GM19455 (cell line): ENCODE data around the gene NADSYN1.

Experiments used
- ATAC-seq: cut with Tn5 transposase; IDR thresholded peaks from one replicate; pipeline ENCODE4 v1.9.1; 2021; ENCODE audit not compliant: unreplicated experiment

Gene NADSYN1

DNA sequence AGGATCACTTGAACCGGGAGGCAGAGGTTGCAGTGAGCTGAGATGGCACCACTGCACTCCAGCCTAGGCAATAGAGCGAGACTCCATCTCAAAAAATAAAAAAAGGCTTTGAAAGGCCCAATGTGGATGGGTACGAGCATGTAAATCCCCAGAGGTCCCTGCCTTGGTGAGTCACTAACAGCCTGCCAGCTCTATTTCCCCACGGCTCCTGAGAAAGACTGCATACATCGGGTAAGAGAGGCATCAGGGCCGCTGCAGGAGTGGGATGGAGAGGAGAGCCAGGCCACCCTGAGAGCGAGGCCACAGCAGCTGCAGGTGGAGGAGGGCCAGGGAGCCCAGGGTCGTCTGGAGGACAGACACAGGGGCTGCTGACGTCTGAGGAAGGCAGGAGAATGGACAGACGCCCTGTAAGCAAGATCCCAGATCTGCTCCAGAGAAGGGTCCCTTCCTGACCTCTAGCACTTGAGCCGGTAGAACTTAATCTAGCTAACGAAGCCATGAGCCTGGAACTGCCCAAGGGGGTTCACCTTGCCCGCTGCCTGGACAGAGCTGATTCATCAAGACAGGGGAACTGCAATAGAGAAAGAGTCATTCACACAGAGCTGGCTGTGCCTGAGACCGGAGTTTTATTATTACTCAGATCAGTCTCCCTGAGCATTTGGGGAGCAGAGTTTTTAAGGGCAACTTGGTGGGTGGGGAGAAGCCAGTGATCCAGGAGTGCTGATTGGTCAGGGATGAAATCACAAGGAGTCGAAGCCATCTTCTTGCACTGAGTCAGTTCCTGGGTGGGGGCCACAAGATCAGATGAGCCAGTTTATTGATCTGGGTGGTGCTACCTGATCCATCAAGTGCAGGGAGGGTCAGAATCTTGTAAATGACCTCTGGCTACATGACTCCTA is 90.1 kb downstream of the NADSYN1 start:
- no peak for ATAC-seq

DNA sequence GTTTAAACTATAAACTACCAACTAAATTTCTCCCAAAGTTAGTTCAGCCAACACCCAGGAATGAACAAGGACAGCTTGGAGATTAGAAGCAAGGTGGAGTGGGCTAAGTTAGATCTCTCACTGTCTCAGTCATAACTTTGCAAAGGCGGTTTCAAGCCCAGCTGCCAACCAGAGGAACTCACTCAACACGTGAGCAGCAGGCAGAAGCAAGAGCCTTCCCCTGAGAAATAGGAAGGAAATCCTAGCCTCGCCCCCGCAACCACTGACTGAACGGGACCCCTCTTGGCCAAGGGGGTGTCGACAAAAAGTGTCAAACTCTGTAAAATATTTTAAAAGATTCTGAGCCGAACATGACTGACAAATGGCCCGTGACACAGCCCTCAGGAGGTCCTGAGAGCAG is 90.9 kb downstream of the NADSYN1 start:
- no peak for ATAC-seq

GRCh38 chr11:71544525-71545214 is 91.7 kb downstream of the NADSYN1 start:
- ATAC-seq = no peak

DNA sequence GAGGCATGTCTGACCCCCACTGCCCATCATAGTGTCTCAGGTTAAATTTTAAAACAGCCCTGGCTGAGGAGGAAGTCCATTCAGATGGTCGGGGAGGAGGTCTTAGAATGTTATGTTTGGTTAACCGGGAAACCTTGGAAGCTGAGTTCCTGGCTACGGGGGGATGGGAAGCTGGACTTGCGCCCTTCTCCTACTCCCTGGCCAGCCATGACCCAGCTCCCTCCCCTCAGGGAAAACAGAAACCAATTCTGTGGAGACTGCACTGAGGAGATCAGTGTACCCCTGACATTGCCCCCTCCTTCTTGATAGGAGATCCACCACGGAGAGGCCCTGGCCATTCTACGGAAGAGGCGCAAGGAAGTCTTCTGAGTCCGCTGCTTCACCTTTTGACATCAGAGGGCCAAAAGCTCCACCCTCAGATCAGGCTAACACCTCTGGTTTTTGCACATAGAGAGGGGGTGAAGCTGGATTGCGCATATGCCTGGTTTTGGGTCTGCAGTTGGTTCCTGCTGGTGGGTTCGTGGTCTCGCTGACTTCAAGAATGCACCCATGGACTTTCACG is 92.5 kb downstream of the NADSYN1 start:
- ATAC-seq = no peak

GRCh38 chr11:71548120-71548519 is 95.1 kb downstream of the NADSYN1 start, which contains the start of gene KRTAP5-9:
KRTAP5-9 (plus strand) TSS chr11:71548420; CDS start chr11:71548658, 238 bp downstream.
- ATAC-seq = no peak

DNA sequence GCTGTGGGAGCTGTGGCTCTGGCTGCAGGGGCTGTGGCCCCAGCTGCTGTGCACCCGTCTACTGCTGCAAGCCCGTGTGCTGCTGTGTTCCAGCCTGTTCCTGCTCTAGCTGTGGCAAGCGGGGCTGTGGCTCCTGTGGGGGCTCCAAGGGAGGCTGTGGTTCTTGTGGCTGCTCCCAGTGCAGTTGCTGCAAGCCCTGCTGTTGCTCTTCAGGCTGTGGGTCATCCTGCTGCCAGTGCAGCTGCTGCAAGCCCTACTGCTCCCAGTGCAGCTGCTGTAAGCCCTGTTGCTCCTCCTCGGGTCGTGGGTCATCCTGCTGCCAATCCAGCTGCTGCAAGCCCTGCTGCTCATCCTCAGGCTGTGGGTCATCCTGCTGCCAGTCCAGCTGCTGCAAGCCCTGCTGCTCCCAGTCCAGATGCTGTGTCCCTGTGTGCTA is 95.7 kb downstream of the NADSYN1 start:
- no peak for ATAC-seq
